H1 (cell line): Measurements from ENCODE around the gene PRSS53. TPM values are rescaled to one million over a fixed set of nuclear protein-coding genes. Genes with fewer than 3 reads are reported as not detected.

Experiments used
- CTCF ChIA-PET: fragments of 300-600 bp; sonication (Branson Sonifier 250); formaldehyde crosslinking; loops from one replicate; lab custom pipeline; 2021; ENCODE audit not compliant: partially characterized antibody; lab: Charles Lee
- POLR2A ChIA-PET: fragments of 300-600 bp; sonication (Branson Sonifier 250); formaldehyde crosslinking; loops from one replicate; lab custom pipeline; 2021; ENCODE audit warnings: inconsistent platforms; ENCODE audit not compliant: partially characterized antibody; lab: Charles Lee
- DNase-seq, 2 experiments: peaks; one replicate each; pipeline versions ENCODE4 v3.0.0 to v3.0.0-alpha.2; 2010 to 2022; ENCODE audit warnings: low spot score in 2 of 2, low read depth in 1 of 2, mixed read lengths in 1 of 2
- FAIRE-seq: peaks from 2 replicates; lab custom pipeline; 2011; peaks lifted over from hg19 to GRCh38; lab: Jason Lieb, UNC
- H2AFZ ChIP-seq: 2 replicates; pipeline ENCODE4 v1.8.1; 2012; ENCODE audit warnings: low read length, inconsistent platforms
- H2AK5ac ChIP-seq: 2 replicates; pipeline ENCODE4 v1.6.1; 2013; ENCODE audit warnings: low read depth, low read length
- H2BK120ac ChIP-seq: replicated peaks from 2 replicates; pipeline ENCODE3; 2013; ENCODE audit warnings: low read depth, low read length, inconsistent platforms
- H2BK12ac ChIP-seq: 2 replicates; pipeline ENCODE4 v1.6.1; 2013; ENCODE audit warnings: low read depth, low read length
- H2BK15ac ChIP-seq: 2 replicates; pipeline ENCODE4 v1.6.1; 2013; ENCODE audit warnings: low read length
- H2BK20ac ChIP-seq: 2 replicates; pipeline ENCODE4 v1.6.1; 2013; ENCODE audit warnings: low read length
- H2BK5ac ChIP-seq: 2 replicates; pipeline ENCODE4 v1.6.1; 2013; ENCODE audit warnings: low read depth, low read length
- H3K14ac ChIP-seq: 2 replicates; pipeline ENCODE4 v1.6.1; 2013; ENCODE audit warnings: inconsistent platforms; ENCODE audit not compliant: insufficient read length
- H3K18ac ChIP-seq: 2 replicates; pipeline ENCODE4 v1.6.1; 2013; ENCODE audit warnings: low read length; ENCODE audit errors: extremely low read depth
- H3K23ac ChIP-seq: 2 replicates; pipeline ENCODE4 v1.6.1; 2013; ENCODE audit warnings: inconsistent platforms; ENCODE audit not compliant: insufficient read length
- H3K23me2 ChIP-seq: 2 replicates; pipeline ENCODE4 v1.6.1; 2013; ENCODE audit warnings: low read depth, low read length
- H3K27ac ChIP-seq: 2 replicates; pipeline ENCODE4 v1.6.1; 2011; ENCODE audit warnings: low read depth, low read length, inconsistent platforms
- H3K27me3 ChIP-seq, 4 experiments: replicated peaks in 1 of 4; 1 replicate in 1 of 4; 2 replicates in 3 of 4; pipeline versions ENCODE4 v1.6.1 to v1.8.1; 2011 to 2013; ENCODE audit warnings: low read length in 3 of 4, mild to moderate bottlenecking in 3 of 4, inconsistent platforms in 2 of 4, mixed read lengths in 2 of 4, moderate library complexity in 1 of 4; ENCODE audit not compliant: control insufficient read depth in 3 of 4, insufficient read depth in 3 of 4; ENCODE audit errors: extremely low read depth in 1 of 4
- H3K36me3 ChIP-seq, 4 experiments: 2 replicates each; pipeline versions ENCODE4 v1.6.1 to v1.8.1; 2011 to 2013; ENCODE audit warnings: mild to moderate bottlenecking in 4 of 4, low read length in 3 of 4, moderate library complexity in 2 of 4, control low read depth in 1 of 4, inconsistent platforms in 1 of 4; ENCODE audit not compliant: insufficient read depth in 4 of 4, control insufficient read depth in 2 of 4
- H3K4ac ChIP-seq: replicated peaks from 2 replicates; pipeline ENCODE3; 2013; ENCODE audit warnings: low read length, low read depth, mixed read lengths, inconsistent platforms; ENCODE audit not compliant: insufficient read length
- H3K4me1 ChIP-seq, 4 experiments: replicated peaks in 1 of 4; 1 replicate in 1 of 4; 2 replicates in 3 of 4; pipeline versions ENCODE4 v1.6.1 to v1.8.1; 2011 to 2013; ENCODE audit warnings: low read length in 3 of 4, inconsistent platforms in 2 of 4, mixed read lengths in 1 of 4; ENCODE audit not compliant: insufficient read depth in 4 of 4, control insufficient read depth in 3 of 4
- H3K4me2 ChIP-seq, 2 experiments: 2 replicates each; pipeline versions ENCODE4 v1.6.1 to v1.8.1; 2011 to 2013; ENCODE audit warnings: low read depth in 2 of 2, low read length in 2 of 2, control low read depth in 1 of 2, inconsistent platforms in 1 of 2, mild to moderate bottlenecking in 1 of 2; ENCODE audit not compliant: insufficient read depth in 1 of 2
- H3K4me3 ChIP-seq, 4 experiments: fragments of 200-600, 300-600 bp in 1 of 4; sonication (generic), shearing (Covaris generic), sonication (Bioruptor Twin) in 1 of 4; 2 replicates each; pipeline versions ENCODE4 v1.5.1 to v1.8.1; 2011 to 2016; ENCODE audit warnings: low read length in 4 of 4, low read depth in 3 of 4, control low read depth in 2 of 4, inconsistent platforms in 2 of 4, mild to moderate bottlenecking in 2 of 4, mixed read lengths in 1 of 4, moderate library complexity in 1 of 4; ENCODE audit not compliant: insufficient read depth in 2 of 4; ENCODE audit errors: extremely low read depth in 1 of 4
- H3K56ac ChIP-seq: replicated peaks from 2 replicates; pipeline ENCODE3; 2013; ENCODE audit warnings: low read depth, mild to moderate bottlenecking, mixed read lengths, low read length, inconsistent platforms; ENCODE audit not compliant: insufficient read length
- H3K79me1 ChIP-seq: 2 replicates; pipeline ENCODE4 v1.6.1; 2013; ENCODE audit warnings: low read depth, low read length, control low read depth
- H3K79me2 ChIP-seq, 2 experiments: 2 replicates each; pipeline versions ENCODE4 v1.6.1 to v1.8.1; 2012 to 2013; ENCODE audit warnings: low read length in 2 of 2, mild to moderate bottlenecking in 2 of 2, inconsistent platforms in 1 of 2; ENCODE audit not compliant: insufficient read depth in 2 of 2, control insufficient read depth in 1 of 2
- H3K9ac ChIP-seq, 4 experiments: replicated peaks in 1 of 4; 1 replicate in 1 of 4; 2 replicates in 3 of 4; pipeline versions ENCODE4 v1.6.1 to v1.8.1; 2011 to 2013; ENCODE audit warnings: low read depth in 3 of 4, low read length in 3 of 4, control low read depth in 2 of 4, mild to moderate bottlenecking in 2 of 4, moderate library complexity in 2 of 4, inconsistent platforms in 1 of 4; ENCODE audit errors: extremely low read depth in 1 of 4
- H3K9me3 ChIP-seq, 2 experiments: 2 replicates each; pipeline versions ENCODE4 v1.6.1 to v1.8.1; 2012 to 2013; ENCODE audit warnings: mild to moderate bottlenecking in 2 of 2, moderate library complexity in 2 of 2, control low read depth in 1 of 2, inconsistent platforms in 1 of 2, low read depth in 1 of 2, low read length in 1 of 2, mixed read lengths in 1 of 2; ENCODE audit not compliant: insufficient read depth in 2 of 2
- H4K20me1 ChIP-seq, 2 experiments: replicated peaks in 1 of 2; 2 replicates each; pipeline versions ENCODE3 to v1.8.1; 2011 to 2013; ENCODE audit warnings: inconsistent platforms in 2 of 2, low read length in 2 of 2, mild to moderate bottlenecking in 1 of 2; ENCODE audit not compliant: insufficient read depth in 2 of 2, control insufficient read depth in 1 of 2
- H4K5ac ChIP-seq: 2 replicates; pipeline ENCODE4 v1.6.1; 2013; ENCODE audit warnings: low read length, low read depth, mixed read lengths, inconsistent platforms; ENCODE audit not compliant: insufficient read length
- H4K8ac ChIP-seq: 2 replicates; pipeline ENCODE4 v1.8.0; 2013; ENCODE audit warnings: mild to moderate bottlenecking, moderate library complexity, low read length, inconsistent platforms; ENCODE audit not compliant: insufficient read depth; ENCODE audit errors: extremely low read depth
- H4K91ac ChIP-seq: replicated peaks from 2 replicates; pipeline ENCODE3; 2013; ENCODE audit warnings: low read length, mixed read lengths, inconsistent platforms; ENCODE audit not compliant: insufficient read length
- BCL11A ChIP-seq, 2 experiments: IDR thresholded peaks; one replicate each; pipeline ENCODE4 v1.6.1; 2011; ENCODE audit warnings: low read depth in 2 of 2, low read length in 2 of 2, mild to moderate bottlenecking in 2 of 2
- CHD2 ChIP-seq: IDR thresholded peaks from 2 replicates; pipeline ENCODE4 v1.6.1; 2012; ENCODE audit warnings: low read length, improper control_type of control experiment
- CREB1 ChIP-seq: IDR thresholded peaks from 2 replicates; pipeline ENCODE4 v1.6.1; 2012; ENCODE audit warnings: inconsistent platforms
- HDAC6 ChIP-seq: IDR thresholded peaks from one replicate; pipeline ENCODE4 v1.7.1; 2012; ENCODE audit warnings: low read depth, mild to moderate bottlenecking, inconsistent platforms, low read length, moderate library complexity
- KDM4A ChIP-seq: IDR thresholded peaks from one replicate; pipeline ENCODE4 v1.7.1; 2012; ENCODE audit warnings: low read depth, mild to moderate bottlenecking, moderate library complexity, low read length, inconsistent platforms; ENCODE audit not compliant: severe bottlenecking
- SUZ12 ChIP-seq: fragments of 200-600 bp; sonication (generic); IDR thresholded peaks from 2 replicates; pipeline ENCODE4 v1.6.1; 2012; ENCODE audit warnings: mild to moderate bottlenecking, inconsistent platforms, low read length, moderate library complexity, mixed read lengths
- TBP ChIP-seq: IDR thresholded peaks from 2 replicates; pipeline ENCODE4 v1.6.1; 2011; ENCODE audit warnings: low read depth, low read length, improper control_type of control experiment
- WGBS, 2 experiments: shearing (Covaris generic) in 1 of 2; methylation state at CpG; one replicate each; pipeline versions ENCODE4 v1.1.6 to v1.1.7; 2013 to 2015; ENCODE audit warnings: low lambda C conversion rate in 2 of 2, mixed read lengths in 2 of 2, inconsistent platforms in 1 of 2, low coverage in 1 of 2, missing lambda C conversion rate in 1 of 2; ENCODE audit not compliant: insufficient replicate concordance in 2 of 2, insufficient coverage in 1 of 2, insufficient read length in 1 of 2; ENCODE audit errors: extremely low coverage in 1 of 2, missing lambda C conversion rate in 1 of 2; 5-methylcytosine and 5-hydroxymethylcytosine counted together
- polyA plus RNA-seq, 7 experiments: library from polyadenylated mRNA; depleted of rRNA in 3 of 7; stranded (reverse) in 5 of 7; unstranded in 2 of 7; fragments of >200 nt in 5 of 7; fragments of 200-250 nt in 2 of 7; gene quantifications; 1 replicate in 5 of 7; 2 replicates in 1 of 7; 4 replicates in 1 of 7; pipeline versions ENCODE4 v1.2.1 to v1.2.3, GENCODE V29; 2011 to 2013; ENCODE audit warnings: missing spikeins in 2 of 7, mixed read lengths in 2 of 7
- total RNA-seq: library from RNA; stranded (reverse); fragmentation: NEBNext Ultra II Directional; extraction: Animal tissue kit (Norgen Biotek cat#: 25700); gene quantifications from 2 replicates; pipeline ENCODE4 v1.2.1, GENCODE V29; 2021
- TF ChIP-seq, protein P1 (sequence below): IDR thresholded peaks from 2 replicates; pipeline ENCODE4 v1.6.1; 2012; ENCODE audit warnings: inconsistent platforms

PRSS53 gene
- total and polyA plus RNA-seq, 2 of the 8 experiments (the other 6 are each of a cell fraction or from before 2014, with no cell fraction given): 1.7 to 2.6 TPM

DNA sequence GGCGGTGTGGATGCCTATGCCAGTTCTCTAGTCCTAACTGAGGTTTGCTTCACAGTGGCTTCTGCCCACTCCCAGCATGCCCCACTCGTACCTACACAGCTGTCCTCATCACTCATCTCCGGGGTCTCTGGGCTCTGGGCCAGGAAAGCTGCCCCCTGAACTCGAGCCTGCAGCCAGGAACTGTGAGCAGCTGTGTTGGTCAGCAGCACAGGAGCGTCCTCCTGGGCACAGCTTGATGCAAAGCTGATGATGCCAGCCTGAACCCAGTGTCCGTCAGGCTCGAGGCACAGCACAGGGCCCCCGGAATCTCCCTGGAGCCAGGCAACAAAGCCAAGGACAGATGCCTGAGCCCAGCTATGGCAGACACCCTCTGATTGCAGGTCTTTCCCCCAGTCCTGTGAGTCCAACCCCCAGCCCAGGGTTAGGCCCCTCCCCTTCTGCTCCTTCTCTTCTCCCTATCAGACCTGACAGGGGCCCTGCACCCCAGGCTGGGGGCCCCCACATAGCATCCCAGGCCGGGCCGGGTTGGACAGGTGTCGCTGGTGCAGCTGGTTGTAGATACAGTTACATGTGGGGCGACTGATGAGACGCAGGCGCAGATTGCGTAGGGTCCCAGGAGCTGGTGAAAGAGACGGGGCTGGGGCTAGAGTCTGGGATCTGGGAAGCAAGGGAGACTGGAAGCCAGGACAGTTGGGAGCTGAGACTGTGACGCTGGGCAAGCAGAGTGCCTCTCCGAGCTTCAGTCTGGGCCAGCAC lies 2.7 kb downstream of the PRSS53 start:
- H3K9me3 ChIP-seq: no peaks in the 10 kb centered on the region
- H3K18ac ChIP-seq: no peak overlapping the region
- DNase-seq: no peak
- H3K79me1 ChIP-seq: peaks cover 3% of the 10 kb centered on the region
- H2BK5ac ChIP-seq: no peak overlapping the region
- H3K27ac ChIP-seq: no peak overlapping the region
- H3K4ac ChIP-seq: no peak overlapping the region
- no peak overlapping the region for H3K23ac ChIP-seq
- no peaks in the 10 kb centered on the region for H3K4me1 ChIP-seq
- H2BK12ac ChIP-seq: no peak overlapping the region
- H2BK20ac ChIP-seq: no peak overlapping the region
- H4K91ac ChIP-seq: no peak overlapping the region
- H3K14ac ChIP-seq: no peak overlapping the region
- peaks cover 0 to 14% (median 7%) of the 10 kb centered on the region in 4 experiments; a peak in 5 of 8 replicates for H3K36me3 ChIP-seq
- peaks cover 15 to 22% of the 10 kb centered on the region in 2 experiments for H4K20me1 ChIP-seq
- no peak overlapping the region for H3K4me3 ChIP-seq
- no peak overlapping the region for H4K8ac ChIP-seq
- no peak overlapping the region for H2BK120ac ChIP-seq
- no peaks in the 10 kb centered on the region for H3K23me2 ChIP-seq
- 89% methylated on average over 18 of the region's 18 CpGs; no CpG with 5 or more reads in 1 of the 2 experiments for WGBS, 2 experiments
- H2AK5ac ChIP-seq: no peak overlapping the region
- TF ChIP-seq, protein P1, sequence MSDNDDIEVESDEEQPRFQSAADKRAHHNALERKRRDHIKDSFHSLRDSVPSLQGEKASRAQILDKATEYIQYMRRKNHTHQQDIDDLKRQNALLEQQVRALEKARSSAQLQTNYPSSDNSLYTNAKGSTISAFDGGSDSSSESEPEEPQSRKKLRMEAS: no peak
- TF ChIP-seq TBP (no peak), KDM4A (no peak), HDAC6 (no peak), SUZ12 (no peak), CHD2 (no peak), BCL11A (IDR thresholded peaks at IDR 0.05; ENCODE audit: low read depth in 2 of 2, low read length in 2 of 2) (no peak), CREB1 (no peak)
- TF ChIP-seq, all 59 proteins: peak for 0
- Histone ChIP-seq H3K56ac (no peak overlapping the region), H3K9ac (no peak overlapping the region), H3K27me3 (no peaks in the 10 kb centered on the region), H2BK15ac (no peak overlapping the region), H3K4me2 (no peak overlapping the region), H3K79me2 (no peaks in the 10 kb centered on the region; a peak in 1 of 4 replicates), H4K5ac (no peak overlapping the region), H2AFZ (no peak overlapping the region)
- no peak for FAIRE-seq
- ChIA-PET POLR2A (interaction anchor here (0.8 to 4.7 kb wide), 4 partner anchors 9 to 45 kb away, joined by 3 to 34 read pairs (median 6); partner anchors contain the start of genes ZNF646 and ZNF668), CTCF (interaction anchor here (0.6 to 1.4 kb wide), 3 partner anchors 10 to 133 kb away, joined by 3 to 6 read pairs (median 3); no protein-coding TSS in a partner anchor)
